A549 treated with dexamethasone at 1 μM for 4 hours (cell line): Measurements from ENCODE around the gene STXBP1. TPM values are rescaled to one million over a fixed set of nuclear protein-coding genes. Genes with fewer than 3 reads are reported as not detected.

Experiments
- total RNA-seq: library from RNA; stranded (reverse); fragments of 200-300 nt; extraction: Qiagen RNA extraction; gene quantifications from 5 replicates; pipeline ENCODE4 v1.2.3, GENCODE V29; 2022

STXBP1 gene
- total RNA-seq, result 13.6 to 19.7 TPM (median 18.6 TPM) in 5 replicates

GRCh38 chr9:127611899-127612790 lies at the start of gene STXBP1:
Gene STXBP1 (plus strand): TSS chr9:127612277. CDS start chr9:127612404, 127 bp downstream.

GRCh38 chr9:127706836-127707241 lies 94.8 kb downstream of the STXBP1 start, which contains the start of gene CFAP157:
Gene CFAP157 (plus strand): TSS chr9:127706988. CDS start chr9:127707032, 44 bp downstream.

GRCh38 chr9:127715470-127716337 lies 103.6 kb downstream of the STXBP1 start, which contains the start of the genes PTRH1 and TTC16:
Gene PTRH1 (minus strand): TSS chr9:127715663. CDS start chr9:127715639, 24 bp downstream.
Gene TTC16 (plus strand): TSS chr9:127716079. CDS start chr9:127716146, 67 bp downstream.

GRCh38 chr9:127734747-127735529 lies 122.9 kb downstream of the STXBP1 start, which contains the start of gene TOR2A:
Gene TOR2A (minus strand): TSS chr9:127735294. CDS start chr9:127735270, 24 bp downstream.

Other genes starting within 250 kb of the STXBP1 start
- 9.6 to 14.1 TPM (median 12.9 TPM) in 5 replicates for gene SLC2A8, start 215.1 kb upstream of the STXBP1 start, total RNA-seq
- gene ZNF79, start 187.9 kb upstream of the STXBP1 start, total RNA-seq, result 5.6 to 6.9 TPM (median 6.3 TPM) in 5 replicates
- gene RPL12, start 160.9 kb upstream of the STXBP1 start, total RNA-seq, result 2,736 to 3,119 TPM (median 2,871 TPM) in 5 replicates
- gene LRSAM1, start 160.8 kb upstream of the STXBP1 start, total RNA-seq, result 7.3 to 10.0 TPM (median 9.5 TPM) in 5 replicates
- 0.05 to 0.11 TPM (median 0.09 TPM) in 4 of 5 replicates, not detected in the other for gene CFAP157, start 94.7 kb downstream of the STXBP1 start, total RNA-seq
- 15.3 to 24.0 TPM (median 18.6 TPM) in 5 replicates for gene PTRH1, start 103.4 kb downstream of the STXBP1 start, total RNA-seq
- gene TTC16, start 103.8 kb downstream of the STXBP1 start, total RNA-seq, result 0.02 to 0.07 TPM (median 0.04 TPM) in 4 of 5 replicates, not detected in the other
- gene TOR2A, start 123.0 kb downstream of the STXBP1 start, total RNA-seq, result 10.5 to 15.8 TPM (median 15.2 TPM) in 5 replicates
- gene SH2D3C, start 166.4 kb downstream of the STXBP1 start, total RNA-seq, result 0.06 to 0.13 TPM (median 0.06 TPM) in 3 of 5 replicates, not detected in the others
- 42.0 to 50.0 TPM (median 43.1 TPM) in 5 replicates for gene CDK9, start 173.8 kb downstream of the STXBP1 start, total RNA-seq
- 41.2 to 53.8 TPM (median 48.2 TPM) in 5 replicates for gene FPGS, start 190.6 kb downstream of the STXBP1 start, total RNA-seq
- gene ENG, start 242.4 kb downstream of the STXBP1 start, total RNA-seq, result 0.07 to 0.16 TPM (median 0.09 TPM) in 5 replicates